Panc1 (cell line): ENCODE results near the gene MYH7B. TPM values are rescaled to one million over a fixed set of nuclear protein-coding genes. Genes with fewer than 3 reads are reported as not detected.

Source experiments
- ATAC-seq: fragments of 200-7000 bp; cut with Tn5 transposase; 2 replicates; pipeline ENCODE4 v1.9.1; 2020; ENCODE audit warnings: mild to moderate bottlenecking, moderate library complexity
- BruUV-seq: library from RNA; stranded (reverse); fragments of 400-500 nt; replicated peaks from 2 replicates; lab custom pipeline; 2021; lab: Mats Ljungman, UMichigan
- CTCF ChIA-PET: fragments of 300-600 bp; sonication (Branson Sonifier 250); formaldehyde crosslinking; loops from one replicate; lab custom pipeline; 2022; ENCODE audit warnings: antibody characterized with exemption; lab: Charles Lee
- POLR2A ChIA-PET: fragments of 300-600 bp; sonication (Branson Sonifier 250); formaldehyde crosslinking; loops from one replicate; lab custom pipeline; 2022; ENCODE audit warnings: antibody characterized with exemption; lab: Charles Lee
- DNase-seq: peaks from one replicate; pipeline ENCODE4 v3.0.0-alpha.2; 2010; ENCODE audit warnings: low read depth, low spot score
- H3K27ac ChIP-seq: 2 replicates; pipeline ENCODE4 v1.5.1; 2011; ENCODE audit warnings: mild to moderate bottlenecking, low read length, inconsistent platforms
- H3K27me3 ChIP-seq: fragments of 200-500 bp; sonication (Bioruptor generic); 2 replicates; pipeline ENCODE4 v1.6.0; 2014; ENCODE audit warnings: low read length, inconsistent platforms; ENCODE audit not compliant: control insufficient read depth, insufficient read depth
- H3K36me3 ChIP-seq: fragments of 200-500 bp; sonication (Bioruptor generic); 2 replicates; pipeline ENCODE4 v1.5.1; 2014; ENCODE audit warnings: inconsistent platforms, mild to moderate bottlenecking, low read length, moderate library complexity; ENCODE audit not compliant: control insufficient read depth, insufficient read depth
- H3K4me1 ChIP-seq: 2 replicates; pipeline ENCODE4 v1.5.1; 2011; ENCODE audit warnings: inconsistent platforms, mild to moderate bottlenecking, low read length, moderate library complexity; ENCODE audit not compliant: control insufficient read depth, insufficient read depth
- H3K4me3 ChIP-seq, 2 experiments: 2 replicates each; pipeline ENCODE4 v1.5.1; 2011 to 2012; ENCODE audit warnings: low read depth in 2 of 2, low read length in 2 of 2, mild to moderate bottlenecking in 2 of 2, inconsistent platforms in 1 of 2, moderate library complexity in 1 of 2
- H3K9me3 ChIP-seq: fragments of 200-500 bp; sonication (Bioruptor generic); 2 replicates; pipeline ENCODE4 v1.5.1; 2014; ENCODE audit warnings: low read depth, mild to moderate bottlenecking, inconsistent platforms, low read length, moderate library complexity; ENCODE audit not compliant: control insufficient read depth, insufficient read depth
- CTCF ChIP-seq: fragments of 450-650 bp; IDR thresholded peaks from 2 replicates; pipeline ENCODE4 v1.5.1; 2017; ENCODE audit warnings: mild to moderate bottlenecking
- POLR2AphosphoS5 ChIP-seq: IDR thresholded peaks from 2 replicates; pipeline ENCODE4 v1.6.1; 2012; ENCODE audit warnings: mild to moderate bottlenecking, low read depth, low read length, moderate library complexity
- REST ChIP-seq, 2 experiments: IDR thresholded peaks; 2 replicates each; pipeline ENCODE4 v1.6.1; 2011 to 2012; ENCODE audit warnings: low read depth in 2 of 2, control low read depth in 1 of 2, low read length in 1 of 2, mild to moderate bottlenecking in 1 of 2, moderate library complexity in 1 of 2; ENCODE audit not compliant: insufficient read depth in 1 of 2
- SIN3A ChIP-seq: IDR thresholded peaks from 2 replicates; pipeline ENCODE4 v1.6.1; 2012; ENCODE audit warnings: low read depth, mild to moderate bottlenecking, low read length, moderate library complexity, borderline replicate concordance; ENCODE audit not compliant: insufficient read depth
- TCF7L2 ChIP-seq: IDR thresholded peaks from 2 replicates; pipeline ENCODE4 v1.6.1; 2011; ENCODE audit warnings: mild to moderate bottlenecking, low read depth, low read length, inconsistent platforms
- in situ Hi-C: cut with HindIII; loops from 2 replicates; pipeline ENCODE4 v1.10.0; 2016; ENCODE audit warnings: low sequenced_read_pairs, low pct_unique_long_range_greater_than_20kb
- intact Hi-C: fragments of 100-400 bp; cut with micrococcal nuclease; formaldehyde crosslinking; loops from one replicate; pipeline ENCODE4 v1.10.0; 2022; ENCODE audit not compliant: unreplicated experiment
- total RNA-seq: library from RNA; stranded (reverse); gene quantifications from one replicate; pipeline ENCODE4 v1.2.1, GENCODE V29; 2021; ENCODE audit not compliant: unreplicated experiment

Gene MYH7B
- total RNA-seq, 1 experiment from 2014 or later: 0.59 TPM

GRCh38 chr20:34993941-34994508 lies 38.4 kb downstream of the MYH7B start:
- DNase-seq (no peak), ATAC-seq (no peak)
- Histone ChIP-seq H3K27me3 (no peaks in the 10 kb centered on the region), H3K27ac (no peak overlapping the region), H3K36me3 (no peaks in the 10 kb centered on the region), H3K9me3 (no peaks in the 10 kb centered on the region), H3K4me1 (no peaks in the 10 kb centered on the region), H3K4me3 (no peak overlapping the region)
- no peak for TF ChIP-seq SIN3A
- TF ChIP-seq REST (IDR thresholded peaks at IDR 0.05; ENCODE audit: insufficient read depth in 1 of 2, low read depth in 2 of 2, low read length in 1 of 2): no peak
- no peak for TF ChIP-seq CTCF
- no peak for TF ChIP-seq POLR2AphosphoS5
- TF ChIP-seq TCF7L2: no peak
- in situ Hi-C loops: no loop called here
- CTCF ChIA-PET: no interaction called here
- POLR2A ChIA-PET: no interaction called here
- intact Hi-C loops: no loop called here
- no TSS peak for BruUV-seq

GRCh38 chr20:34994509-34995131 lies 39.0 kb downstream of the MYH7B start:
- DNase-seq: no peak
- CTCF ChIA-PET: no interaction called here
- Histone ChIP-seq H3K4me1 (no peaks in the 10 kb centered on the region), H3K27me3 (no peaks in the 10 kb centered on the region), H3K4me3 (no peak overlapping the region), H3K27ac (no peak overlapping the region), H3K9me3 (no peaks in the 10 kb centered on the region), H3K36me3 (no peaks in the 10 kb centered on the region)
- in situ Hi-C loops: no loop called here
- intact Hi-C loops: no loop called here
- BruUV-seq: no TSS peak
- POLR2A ChIA-PET: no interaction called here
- ATAC-seq: no peak
- TF ChIP-seq REST (IDR thresholded peaks at IDR 0.05; ENCODE audit: insufficient read depth in 1 of 2, low read depth in 2 of 2, low read length in 1 of 2): no peak
- TF ChIP-seq SIN3A: no peak
- no peak for TF ChIP-seq CTCF
- TF ChIP-seq POLR2AphosphoS5: no peak
- TF ChIP-seq TCF7L2: no peak
